Muscle of arm (tissue), 14 donors: Measurements from ENCODE around the gene PAH. TPM values are rescaled to one million over a fixed set of nuclear protein-coding genes. Genes with fewer than 3 reads are reported as not detected.

Source experiments
- DNase-seq: peaks from one replicate; pipeline ENCODE4 v3.0.0-alpha.2; 2013
- long read RNA-seq, 11 donors: transcript quantifications; one replicate each; lab custom pipeline, GENCODE V29; 2026
- polyA plus RNA-seq, 12 donors: library from polyadenylated mRNA; unstranded; fragments of 120-200 nt; gene quantifications; one replicate each; pipeline ENCODE4 v1.2.1, GENCODE V29; 2013; ENCODE audit not compliant: insufficient read length in 12 of 12

PAH gene
- polyA plus RNA-seq, result 1 to 10 TPM in 1 of 12 donors, under 1 TPM in 6, not detected in 5; 0.15 to 3.7 (median 0.32) TPM
- long read RNA-seq, donor 1, full-length matches to known transcripts, result 1 of 1 reads
- long read RNA-seq, donor 1, partial matches to known transcripts, result 0 of 1 reads
- long read RNA-seq, donor 1, other reads (novel, unspliced or antisense), result 0 of 1 reads
- long read RNA-seq, donor 2, result 0 reads
- long read RNA-seq, donor 3, result 0 reads
- long read RNA-seq, donor 4, result 0 reads
- long read RNA-seq, donor 5, result 0 reads
- long read RNA-seq, donor 6, partial matches to known transcripts, result 0 of 1 reads
- long read RNA-seq, donor 6, other reads (novel, unspliced or antisense), result 0 of 1 reads
- long read RNA-seq, donor 7, result 0 reads
- long read RNA-seq, donor 8, result 0 reads
- long read RNA-seq, donor 9, result 0 reads
- long read RNA-seq, donor 10, result 0 reads
- long read RNA-seq, donor 11, result 0 reads

GRCh38 chr12:102917026-102917787 lies at the start of gene PAH:
Gene PAH (minus strand): TSS chr12:102917244. CDS start chr12:102917130, 114 bp downstream.
- no peak for DNase-seq

- DNase-seq, result no peak
Measured at GRCh38 chr12:102966200-102966863, 49.3 kb upstream of the PAH start.

- no peak for DNase-seq
Measured at GRCh38 chr12:102965281-102966155, 48.5 kb upstream of the PAH start.

DNA sequence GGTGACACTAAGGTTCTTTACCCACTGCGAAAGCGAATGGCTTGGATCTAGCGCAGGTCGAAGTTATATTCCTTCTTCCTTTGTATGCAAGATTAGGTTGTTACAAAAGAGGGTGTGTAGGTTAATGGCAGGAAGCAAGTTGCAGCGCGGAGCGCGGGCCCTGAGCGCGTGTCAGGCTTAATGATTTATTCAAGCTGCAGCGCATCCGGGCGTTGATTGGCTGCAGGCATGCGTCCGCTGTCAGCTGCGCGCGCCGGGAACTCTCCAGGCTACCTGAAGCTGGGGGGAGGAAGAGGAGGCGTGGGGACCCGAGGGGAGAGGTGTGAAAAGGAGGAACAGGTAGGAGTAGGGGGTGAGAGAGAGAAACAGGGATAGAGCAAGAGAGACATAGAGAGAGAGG lies 47.8 kb upstream of the PAH start:
- no peak for DNase-seq

DNA sequence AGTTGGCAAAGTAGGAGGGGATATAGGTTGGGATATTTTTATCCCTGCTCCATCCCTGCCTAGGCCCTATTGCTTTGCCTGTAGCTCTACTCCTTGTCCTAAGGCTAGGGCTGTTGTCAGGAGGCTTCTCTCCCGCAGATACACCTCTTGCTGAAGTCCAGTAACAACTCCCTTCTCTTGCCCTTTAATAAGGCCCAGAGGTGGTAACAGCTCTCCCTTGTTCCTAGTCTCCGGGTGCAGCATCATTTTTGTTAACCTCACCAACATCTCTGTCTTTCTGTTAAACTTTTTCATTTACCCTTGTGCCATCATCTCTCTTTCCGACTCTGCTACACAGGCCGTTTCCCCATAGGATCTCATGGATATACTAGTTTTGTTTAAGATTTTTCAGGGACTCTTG lies 46.8 kb upstream of the PAH start:
- no peak for DNase-seq

DNA sequence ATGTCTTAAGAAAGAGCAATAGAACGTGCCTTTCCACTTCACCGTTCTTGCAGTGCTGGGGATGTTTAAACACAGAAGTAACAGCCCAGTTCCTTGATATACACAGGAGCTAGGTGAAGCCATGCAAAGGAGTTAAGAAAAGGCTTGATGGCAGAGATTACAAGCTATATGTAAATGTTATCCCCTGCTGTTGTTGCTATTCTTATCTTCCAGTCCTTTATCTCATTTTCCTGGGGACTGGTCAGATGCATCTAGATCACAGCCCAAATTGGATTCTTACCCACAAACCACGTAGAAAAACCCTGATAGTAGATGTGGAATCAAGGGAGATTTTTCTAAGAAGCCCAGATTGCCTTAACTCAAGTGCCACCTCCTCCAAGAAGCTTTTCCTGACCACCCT lies 45.9 kb upstream of the PAH start:
- DNase-seq, result no peak

DNA sequence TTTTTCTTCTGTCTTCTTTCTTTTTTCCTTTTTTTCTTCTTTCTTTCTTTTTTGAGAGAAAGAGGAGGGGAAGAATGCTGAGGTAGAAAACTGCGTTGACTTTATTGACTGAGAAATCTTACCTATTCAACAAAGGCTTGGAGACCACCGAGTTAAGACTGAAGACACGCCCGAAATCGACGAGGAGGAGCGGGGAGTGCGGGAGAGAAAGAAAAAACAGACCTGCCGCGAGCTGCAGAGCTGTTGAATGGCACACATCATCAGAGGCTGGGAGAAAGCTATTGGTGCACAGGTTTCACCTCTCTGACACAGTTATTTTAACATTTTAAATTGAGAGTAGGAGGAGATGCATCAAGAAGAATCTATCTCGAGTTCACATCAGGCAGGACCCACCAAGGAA lies 45.5 kb upstream of the PAH start:
- DNase-seq, result no peak

- DNase-seq, result no peak
Measured at GRCh38 chr12:102961466-102961855, 44.4 kb upstream of the PAH start.

GRCh38 chr12:102960766-102961465 lies 43.9 kb upstream of the PAH start:
- DNase-seq, result no peak

DNA sequence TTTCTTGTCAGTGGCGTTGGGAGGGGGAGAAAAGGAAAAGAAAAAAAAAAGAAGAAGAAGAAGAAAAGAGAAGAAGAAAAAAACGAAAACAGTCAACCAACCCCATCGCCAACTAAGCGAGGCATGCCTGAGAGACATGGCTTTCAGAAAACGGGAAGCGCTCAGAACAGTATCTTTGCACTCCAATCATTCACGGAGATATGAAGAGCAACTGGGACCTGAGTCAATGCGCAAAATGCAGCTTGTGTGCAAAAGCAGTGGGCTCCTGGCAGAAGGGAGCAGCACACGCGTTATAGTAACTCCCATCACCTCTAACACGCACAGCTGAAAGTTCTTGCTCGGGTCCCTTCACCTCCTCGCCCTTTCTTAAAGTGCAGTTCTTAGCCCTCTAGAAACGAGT lies 42.3 kb upstream of the PAH start:
- DNase-seq, result no peak

DNA sequence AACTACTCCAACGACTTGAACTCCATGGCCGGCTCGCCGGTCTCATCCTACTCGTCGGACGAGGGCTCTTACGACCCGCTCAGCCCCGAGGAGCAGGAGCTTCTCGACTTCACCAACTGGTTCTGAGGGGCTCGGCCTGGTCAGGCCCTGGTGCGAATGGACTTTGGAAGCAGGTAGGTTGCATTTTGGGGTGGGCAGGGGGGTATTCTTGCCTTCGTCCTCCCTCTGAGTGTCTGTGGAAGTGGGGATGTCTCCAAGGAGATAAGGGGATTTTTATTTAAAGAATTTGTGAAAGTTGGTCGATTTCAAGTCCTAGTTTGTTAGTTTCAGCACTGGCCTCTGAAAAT lies 41.8 kb upstream of the PAH start:
- DNase-seq, result no peak

- no peak for DNase-seq
Measured at GRCh38 chr12:102958073-102958829, 41.2 kb upstream of the PAH start.

DNA sequence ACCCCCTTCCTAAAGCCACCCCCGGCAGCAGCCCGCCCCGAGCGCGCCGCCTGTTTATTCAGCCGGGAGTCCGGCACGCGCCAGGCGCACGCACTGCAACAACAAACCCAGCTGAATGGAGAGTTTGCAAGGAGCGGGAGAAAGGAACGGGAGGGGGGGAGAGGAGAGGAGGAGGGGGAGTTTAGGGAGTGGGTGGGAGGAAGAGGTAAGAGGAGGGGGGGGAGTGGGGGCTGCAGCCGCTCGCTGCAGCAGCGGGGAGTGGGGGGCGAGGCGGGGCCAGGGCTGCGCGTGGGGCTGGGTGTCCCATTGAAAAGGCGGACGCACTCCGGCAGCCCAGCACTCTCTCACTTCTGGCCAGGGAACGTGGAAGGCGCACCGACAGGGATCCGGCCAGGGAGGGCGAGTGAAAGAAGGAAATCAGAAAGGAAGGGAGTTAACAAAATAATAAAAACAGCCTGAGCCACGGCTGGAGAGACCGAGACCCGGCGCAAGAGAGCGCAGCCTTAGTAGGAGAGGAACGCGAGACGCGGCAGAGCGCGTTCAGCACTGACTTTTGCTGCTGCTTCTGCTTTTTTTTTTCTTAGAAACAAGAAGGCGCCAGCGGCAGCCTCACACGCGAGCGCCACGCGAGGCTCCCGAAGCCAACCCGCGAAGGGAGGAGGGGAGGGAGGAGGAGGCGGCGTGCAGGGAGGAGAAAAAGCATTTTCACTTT lies 40.5 kb upstream of the PAH start, which contains the start of gene ASCL1:
Gene ASCL1 (plus strand): TSS at position 336 of the 712 bp plus-strand sequence. CDS start 571 bp downstream, outside the sequence.
- DNase-seq, result no peak

GRCh38 chr12:102956738-102957327 lies 39.8 kb upstream of the PAH start:
- DNase-seq, result no peak

DNA sequence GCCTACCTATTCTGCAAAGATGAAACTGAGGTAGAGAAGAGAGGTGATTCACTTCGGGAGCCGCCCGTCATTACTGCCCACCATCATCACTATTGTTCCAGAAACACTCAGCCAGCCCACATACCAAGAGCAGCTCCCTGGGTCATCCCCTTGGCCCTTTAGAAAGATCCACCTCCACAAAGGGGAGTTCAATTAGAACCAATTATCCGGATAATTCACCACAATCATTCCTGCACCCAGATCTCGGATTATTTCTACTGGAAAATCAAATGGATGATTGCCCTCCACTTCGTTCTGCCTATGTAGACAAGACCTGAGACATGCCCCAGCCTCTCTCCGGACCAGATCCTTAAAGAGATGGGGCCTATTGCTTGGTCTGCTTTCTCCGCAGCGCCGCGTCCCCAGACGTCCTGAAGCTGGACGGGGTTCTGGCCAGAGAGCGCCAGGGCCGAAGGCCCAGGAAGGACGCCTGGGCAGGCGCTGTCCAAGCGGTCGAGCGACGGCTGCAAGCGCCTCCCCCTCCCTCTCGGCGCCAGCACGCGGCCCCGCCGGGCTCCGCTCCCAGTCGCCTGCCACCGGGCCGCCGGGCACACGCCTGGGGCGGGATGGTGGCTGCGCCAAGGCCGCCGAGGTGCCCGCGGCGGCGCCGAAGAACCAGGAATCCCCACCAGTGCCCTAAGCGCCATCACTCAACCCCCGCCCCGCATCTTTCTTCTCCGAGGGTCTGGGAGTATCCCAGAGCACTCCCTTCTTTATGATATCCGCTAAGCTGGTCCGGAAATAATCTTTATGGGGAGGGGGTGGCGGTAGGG lies 39.1 kb upstream of the PAH start:
- no peak for DNase-seq

DNA sequence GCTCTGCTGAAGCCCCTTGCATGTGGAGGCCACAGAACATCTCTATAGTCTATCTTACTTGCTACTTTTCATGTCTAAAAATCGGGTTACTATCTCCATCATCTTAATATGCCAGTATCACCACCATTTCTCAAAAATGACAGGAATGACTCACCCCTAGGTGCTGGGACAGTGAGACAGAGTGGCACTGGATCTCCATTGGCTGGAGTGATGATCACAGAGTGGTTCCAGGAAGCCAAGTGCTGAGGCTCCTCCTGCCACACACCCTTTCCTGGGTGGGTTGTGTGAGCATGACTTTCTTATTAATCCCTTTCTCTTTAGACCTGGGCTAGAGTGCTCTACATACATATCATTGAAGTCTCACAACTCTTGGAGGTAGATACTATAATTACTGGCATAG lies 37.1 kb upstream of the PAH start:
- no peak for DNase-seq

DNA sequence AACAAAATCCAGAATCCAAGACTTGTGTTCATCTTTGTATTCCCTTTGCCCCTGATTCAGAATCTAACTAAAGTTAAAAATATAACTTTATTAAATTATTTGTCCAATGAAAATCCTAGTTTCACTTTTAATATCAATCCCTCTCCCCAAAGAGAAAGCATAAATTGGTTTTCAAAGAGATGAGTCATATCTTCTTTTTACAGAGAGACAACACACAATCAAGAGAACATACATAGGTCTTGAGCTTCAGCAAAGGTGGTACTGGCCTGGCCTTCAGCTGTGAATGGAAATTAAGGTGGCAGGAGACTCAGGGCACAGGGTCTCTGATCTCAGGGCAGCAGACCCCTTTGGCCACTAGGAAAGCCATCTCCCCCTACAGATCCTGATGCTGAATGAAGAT lies 36.2 kb upstream of the PAH start:
- no peak for DNase-seq

- no peak for DNase-seq
Measured at GRCh38 chr12:102951841-102952240, 34.8 kb upstream of the PAH start.
